HL-60 (cell line): ENCODE data around the gene PRSS50.

Experiments used
- CTCF ChIP-seq: IDR thresholded peaks from one replicate; pipeline ENCODE4 v1.5.1; 2011; ENCODE audit warnings: low read length, control low read depth, inconsistent platforms; ENCODE audit not compliant: insufficient read depth
- POLR2AphosphoS5 ChIP-seq: IDR thresholded peaks from 2 replicates; pipeline ENCODE4 v1.6.1; 2012; ENCODE audit warnings: low read depth
- REST ChIP-seq: IDR thresholded peaks from 2 replicates; pipeline ENCODE4 v1.6.1; 2012; ENCODE audit warnings: low read depth; ENCODE audit not compliant: insufficient replicate concordance

GRCh38 chr3:46699676-46700523, 17.8 kb downstream of the PRSS50 start:
- no peak for TF ChIP-seq CTCF
- TF ChIP-seq POLR2AphosphoS5 = no peak
- no peak for TF ChIP-seq REST
